Ovary (tissue), 9 donors: Measurements from ENCODE around the gene NUP54. TPM values are rescaled to one million over a fixed set of nuclear protein-coding genes. Genes with fewer than 3 reads are reported as not detected.

Source experiments
- DNase-seq, 5 donors: peaks; one replicate each; pipeline ENCODE4 v3.0.0-alpha.2; 2019 to 2020
- H3K27ac ChIP-seq, 2 donors: fragments of 200-600 bp; one replicate each; pipeline versions ENCODE4 v1.5.1 to v1.8.0; 2019 to 2022
- H3K27me3 ChIP-seq: fragments of 200-600 bp; one replicate; pipeline ENCODE4 v1.8.0; 2022
- H3K36me3 ChIP-seq: fragments of 200-600 bp; sonication (generic); one replicate; pipeline ENCODE4 v1.5.1; 2019
- H3K4me1 ChIP-seq: one replicate; pipeline ENCODE4 v1.8.1; 2013; ENCODE audit warnings: mild to moderate bottlenecking, moderate library complexity; ENCODE audit not compliant: insufficient read depth
- H3K4me3 ChIP-seq: fragments of 200-600 bp; sonication (generic); one replicate; pipeline ENCODE4 v1.5.1; 2017
- H3K9me3 ChIP-seq, 2 donors: fragments of 200-600 bp in 1 of 2; sonication (generic) in 1 of 2; one replicate each; pipeline versions ENCODE4 v1.5.1 to v1.8.1; 2013 to 2019; ENCODE audit warnings: mild to moderate bottlenecking in 1 of 2, moderate library complexity in 1 of 2
- CTCF ChIP-seq, 3 donors: fragments of 450-650 bp in 2 of 3; fragments of 200-600 bp in 1 of 3; IDR thresholded peaks; one replicate each; pipeline versions ENCODE4 v1.5.1 to v1.8.0; 2016 to 2022; ENCODE audit warnings: antibody characterized with exemption in 3 of 3, mild to moderate bottlenecking in 1 of 3
- EP300 ChIP-seq: sonication (generic); formaldehyde crosslinking; IDR thresholded peaks from one replicate; pipeline ENCODE4 v1.6.1; 2017; ENCODE audit warnings: antibody characterized with exemption
- POLR2A ChIP-seq: fragments of 450-650 bp; IDR thresholded peaks from one replicate; pipeline ENCODE4 v1.6.1; 2017; ENCODE audit warnings: antibody characterized with exemption, mild to moderate bottlenecking, moderate library complexity
- WGBS, 3 donors: extraction: QIAGEN DNeasy Blood & Tissue Kit in 1 of 3; methylation state at CpG; one replicate each; pipeline versions ENCODE4 v1.1.5 to v1.1.7; 2013 to 2017; 5-methylcytosine and 5-hydroxymethylcytosine counted together
- intact Hi-C, 4 donors: fragments of 100-400 bp; cut with DNase I; formaldehyde crosslinking; loops; one replicate each; pipeline versions ENCODE4 v1.11.0 to v1.15.1; 2022 to 2023
- polyA plus RNA-seq, 2 donors: library from polyadenylated mRNA; stranded (reverse); fragments of 200-250 nt in 1 of 2; fragments of 350-450 nt in 1 of 2; fragmentation: Illumina TruSeq in 1 of 2; extraction: RNeasy Lipid Tissue Mini Kit (QIAGEN cat#74804) in 1 of 2; gene quantifications; one replicate each; pipeline ENCODE4 v1.2.3, GENCODE V29; 2013 to 2014
- total RNA-seq, 7 donors: library from RNA; depleted of rRNA in 2 of 7; stranded (reverse); fragments of >200 nt in 2 of 7; fragmentation: NEBNext Ultra II Directional in 3 of 7; extraction: Animal tissue kit (Norgen Biotek cat#: 25700) in 3 of 7; gene quantifications; one replicate each; pipeline versions ENCODE4 v1.1.0 to v1.2.4, GENCODE V29; 2016 to 2023
- donor health status: DM: no; HTN: no; CAD: no; lungs with moderate emphysema.
- donor health status: DM: no; HTN: no; CAD: no.
- donor health status: Bipolar disorder and iron deficiency.
- donor health status: DM: yes; HTN: yes; CAD: no.
- donor health status: DM: no; HTN: no; CAD: no.
- donor health status: DM: yes; HTN: yes; CAD: no.

The NUP54 gene
- total and polyA plus RNA-seq, 9 donors = 25.2 to 53.8 (median 44.7) TPM

- intact Hi-C loops = no loop called here
- H3K4me3 ChIP-seq = no peak overlapping the region
- H3K27me3 ChIP-seq = no peaks in the 10 kb centered on the region
- peaks cover 9% of the 10 kb centered on the region for H3K4me1 ChIP-seq
- no peaks in the 10 kb centered on the region for H3K9me3 ChIP-seq
- H3K36me3 ChIP-seq = no peaks in the 10 kb centered on the region
- no peak for TF ChIP-seq CTCF (IDR thresholded peaks at IDR 0.05)
- TF ChIP-seq EP300 = no peak
- TF ChIP-seq POLR2A = no peak
- H3K27ac ChIP-seq = no peak overlapping the region
- no peak for DNase-seq
These were observed 29.5 kb upstream of the NUP54 start for GRCh38 chr4:76177709-76178108.

GRCh38 chr4:76175336-76175735 lies 27.1 kb upstream of the NUP54 start:
- Histone ChIP-seq H3K36me3 (no peaks in the 10 kb centered on the region), H3K27me3 (no peaks in the 10 kb centered on the region), H3K4me1 (peaks cover 5% of the 10 kb centered on the region), H3K9me3 (no peaks in the 10 kb centered on the region), H3K27ac (no peak overlapping the region), H3K4me3 (no peak overlapping the region)
- no peak for DNase-seq
- WGBS, 3 donors = 96 to 100% (median 97%) methylated on average over 1 of the region's 1 CpG
- intact Hi-C loops = no loop called here
- TF ChIP-seq CTCF (IDR thresholded peaks at IDR 0.05) (no peak), EP300 (no peak), POLR2A (no peak)

GRCh38 chr4:76174216-76174615 lies 26.0 kb upstream of the NUP54 start:
- TF ChIP-seq EP300 (no peak), CTCF (IDR thresholded peaks at IDR 0.05) (no peak), POLR2A (no peak)
- 78 to 79% (median 78%) methylated on average over 6 of the region's 6 CpGs for WGBS, 3 donors
- Histone ChIP-seq H3K4me1 (no peaks in the 10 kb centered on the region), H3K27ac (no peak overlapping the region), H3K4me3 (no peak overlapping the region), H3K9me3 (no peaks in the 10 kb centered on the region), H3K27me3 (no peaks in the 10 kb centered on the region), H3K36me3 (no peaks in the 10 kb centered on the region)
- intact Hi-C loops = no loop called here
- no peak for DNase-seq

- intact Hi-C loops = no loop called here
- 94 to 98% (median 98%) methylated on average over 3 of the region's 3 CpGs for WGBS, 3 donors
- H3K27me3 ChIP-seq = no peaks in the 10 kb centered on the region
- no peaks in the 10 kb centered on the region for H3K9me3 ChIP-seq
- no peaks in the 10 kb centered on the region for H3K36me3 ChIP-seq
- H3K4me3 ChIP-seq = no peak overlapping the region
- DNase-seq = no peak
- no peaks in the 10 kb centered on the region for H3K4me1 ChIP-seq
- no peak overlapping the region for H3K27ac ChIP-seq
- TF ChIP-seq EP300 (no peak), CTCF (IDR thresholded peaks at IDR 0.05) (no peak), POLR2A (no peak)
These were observed 20.5 kb upstream of the NUP54 start for GRCh38 chr4:76168688-76169087.

GRCh38 chr4:76166480-76166879 lies 18.3 kb upstream of the NUP54 start:
- Histone ChIP-seq H3K36me3 (no peaks in the 10 kb centered on the region), H3K27ac (no peak overlapping the region), H3K4me3 (no peak overlapping the region), H3K27me3 (no peaks in the 10 kb centered on the region), H3K9me3 (no peaks in the 10 kb centered on the region), H3K4me1 (no peaks in the 10 kb centered on the region)
- DNase-seq = no peak
- no peak for TF ChIP-seq EP300
- no peak for TF ChIP-seq POLR2A
- no peak for TF ChIP-seq CTCF (IDR thresholded peaks at IDR 0.05)
- intact Hi-C loops = no loop called here
- 82 to 86% (median 83%) methylated on average over 3 of the region's 3 CpGs for WGBS, 3 donors
